HG02981 (cell line): ENCODE results near the gene POC1A.

Source experiments
- ATAC-seq: cut with Tn5 transposase; IDR thresholded peaks from one replicate; pipeline ENCODE4 v1.9.1; 2021; ENCODE audit warnings: mild to moderate bottlenecking, moderate library complexity; ENCODE audit not compliant: unreplicated experiment

The POC1A gene

GRCh38 chr3:52108302-52109232 is 45.7 kb downstream of the POC1A start:
- no peak for ATAC-seq

DNA sequence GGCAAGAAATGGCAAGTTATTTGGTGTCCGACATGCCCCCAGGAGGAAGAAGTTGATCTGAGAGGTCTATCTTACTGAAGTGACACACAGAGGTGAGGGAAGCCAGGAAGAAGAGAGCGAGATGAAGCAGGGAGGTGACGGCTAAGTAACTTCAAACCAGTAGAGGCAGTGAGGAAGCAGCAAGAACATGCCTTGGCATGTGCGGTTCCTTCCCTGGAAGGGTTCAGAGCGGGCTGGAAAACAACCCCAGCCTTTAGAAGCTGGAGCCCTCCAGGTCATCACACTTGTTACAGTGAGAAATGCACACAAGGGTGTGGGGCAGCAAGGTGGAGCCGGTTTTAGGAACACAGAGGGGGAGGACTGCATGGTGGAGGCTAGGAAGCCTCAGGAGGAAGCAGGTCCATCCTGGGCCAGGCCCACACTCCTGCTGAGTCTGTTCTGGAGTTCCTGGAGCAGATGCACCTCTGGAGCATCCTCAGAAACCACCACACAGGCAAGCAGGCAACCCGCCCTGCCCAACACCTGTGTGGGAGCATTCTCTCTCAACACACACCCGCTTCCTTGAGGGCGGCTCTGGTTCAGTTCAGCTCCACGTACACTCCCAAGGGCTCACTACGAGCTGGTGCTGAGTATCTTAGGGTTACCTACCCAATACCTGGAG is 47.1 kb downstream of the POC1A start:
- no peak for ATAC-seq

DNA sequence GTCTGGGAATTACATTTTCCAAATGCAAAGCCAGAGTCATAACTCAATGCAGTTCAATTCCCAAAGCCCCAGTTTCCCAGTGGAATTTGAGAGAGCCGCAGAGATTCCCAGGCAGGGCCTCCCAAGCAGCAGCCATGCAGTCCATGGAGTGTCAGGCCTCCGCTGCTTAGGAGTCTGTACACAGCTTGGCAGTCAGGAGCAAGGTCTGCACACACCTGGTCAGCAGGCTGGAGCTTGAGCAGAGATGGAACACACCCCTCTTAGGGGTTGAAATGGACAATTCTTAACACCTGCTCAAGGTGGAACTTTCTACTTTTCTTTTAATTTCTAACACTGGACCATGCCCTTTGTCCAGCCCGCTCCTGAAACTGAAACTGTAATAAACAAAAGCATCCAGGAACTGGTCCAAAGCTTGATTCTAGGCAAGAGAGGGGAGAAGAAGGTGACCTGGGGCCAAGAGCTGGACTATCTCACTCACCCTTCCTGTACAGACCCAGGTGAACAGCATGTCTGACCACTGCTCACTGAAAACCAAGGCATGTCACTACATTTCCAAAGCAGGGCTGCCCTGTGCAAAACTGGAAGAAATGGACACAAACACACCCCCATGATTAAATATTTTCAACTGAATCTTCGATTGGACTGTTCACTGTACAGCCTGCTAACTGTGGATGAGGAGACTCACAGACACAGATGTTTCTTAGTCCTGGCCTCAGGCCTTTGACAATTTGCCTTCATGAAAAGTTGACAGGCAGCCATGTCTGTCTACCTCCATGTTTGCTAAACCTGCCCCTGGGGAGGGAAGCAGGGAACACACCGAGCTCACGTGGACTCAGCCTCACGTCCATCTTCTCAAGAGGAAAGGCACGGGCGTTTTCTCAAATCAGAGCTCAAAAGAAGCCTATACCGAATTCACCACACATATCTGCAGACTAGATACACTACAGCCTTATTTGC is 49.3 kb downstream of the POC1A start:
- ATAC-seq = no peak

- ATAC-seq = no peak
Observed at GRCh38 chr3:52102934-52103333, 51.3 kb downstream of the POC1A start.

GRCh38 chr3:52099001-52099401 is 55.2 kb downstream of the POC1A start:
- ATAC-seq = no peak

DNA sequence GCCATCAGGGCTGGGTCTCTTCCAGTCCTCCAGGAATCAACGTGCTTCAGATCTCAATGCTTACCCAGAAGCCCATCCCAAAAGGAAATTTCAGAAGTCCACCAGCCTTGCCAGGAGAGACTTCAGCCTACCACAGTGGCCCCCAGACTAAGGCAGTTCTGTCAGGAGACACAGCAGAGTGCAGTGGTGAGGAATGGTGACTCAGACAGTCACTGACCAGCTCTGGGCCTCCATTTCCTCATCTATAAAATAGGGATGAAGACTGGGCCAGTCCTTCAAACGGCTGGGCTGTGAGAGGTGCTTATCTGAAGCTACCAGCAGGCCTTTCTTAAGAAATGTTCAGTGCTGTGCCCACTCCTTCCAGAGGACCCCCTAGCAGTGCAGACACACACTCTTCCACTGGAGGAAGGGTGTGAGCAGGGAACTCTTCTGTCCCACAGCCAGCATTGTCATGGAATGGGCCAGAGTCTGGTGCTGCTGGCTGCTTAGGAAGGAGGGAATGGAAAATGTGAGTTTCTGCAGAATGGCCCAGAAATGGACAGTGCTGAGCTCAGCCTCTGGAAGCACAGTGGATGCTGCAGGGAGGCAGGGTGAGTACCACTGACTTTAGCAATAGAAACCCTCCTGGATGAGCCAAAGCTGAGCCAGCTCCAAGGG is 56.2 kb downstream of the POC1A start:
- ATAC-seq = no peak

- ATAC-seq = no peak
Observed at GRCh38 chr3:52095990-52096775, 58.0 kb downstream of the POC1A start.

GRCh38 chr3:52094571-52095485 is 59.4 kb downstream of the POC1A start:
- ATAC-seq = no peak

GRCh38 chr3:52093756-52094545 is 60.3 kb downstream of the POC1A start:
- ATAC-seq = no peak

- no peak for ATAC-seq
Observed at GRCh38 chr3:52092891-52093290, 61.3 kb downstream of the POC1A start.

GRCh38 chr3:52092271-52092660 is 62.0 kb downstream of the POC1A start:
- no peak for ATAC-seq

GRCh38 chr3:52091586-52092270 is 62.5 kb downstream of the POC1A start:
- ATAC-seq = no peak

DNA sequence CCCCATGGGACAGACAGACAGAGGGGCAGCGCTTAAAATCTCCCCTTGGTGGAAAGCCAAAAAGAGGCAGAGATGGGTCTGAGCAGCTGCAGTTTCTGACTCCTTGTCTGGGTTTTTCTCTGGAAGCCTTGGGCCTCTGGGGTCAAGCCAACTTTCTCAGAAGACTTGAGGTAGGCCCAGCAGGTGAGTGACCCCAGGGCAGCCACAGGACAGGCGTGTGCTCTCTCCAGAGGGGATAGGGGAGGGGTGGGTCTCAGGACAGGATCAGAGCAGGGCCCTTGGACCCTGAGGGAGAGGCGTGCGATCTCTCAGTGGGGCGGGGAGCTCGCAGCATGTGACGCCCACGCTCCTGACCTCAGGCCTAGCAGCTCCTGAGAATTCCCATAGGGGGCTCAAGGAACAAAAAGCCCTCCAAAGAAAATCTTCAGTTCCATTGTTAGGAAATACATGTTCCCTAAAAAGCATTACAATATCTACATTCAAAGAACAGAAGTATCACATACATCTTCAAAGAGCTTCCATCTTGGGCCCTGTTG is 63.2 kb downstream of the POC1A start:
- ATAC-seq = no peak

GRCh38 chr3:52090131-52090932 is 63.9 kb downstream of the POC1A start:
- no peak for ATAC-seq

GRCh38 chr3:52089691-52090090 is 64.5 kb downstream of the POC1A start:
- ATAC-seq = no peak
